ENCODE results near the gene PLA2R1.

PLA2R1 gene

DNA sequence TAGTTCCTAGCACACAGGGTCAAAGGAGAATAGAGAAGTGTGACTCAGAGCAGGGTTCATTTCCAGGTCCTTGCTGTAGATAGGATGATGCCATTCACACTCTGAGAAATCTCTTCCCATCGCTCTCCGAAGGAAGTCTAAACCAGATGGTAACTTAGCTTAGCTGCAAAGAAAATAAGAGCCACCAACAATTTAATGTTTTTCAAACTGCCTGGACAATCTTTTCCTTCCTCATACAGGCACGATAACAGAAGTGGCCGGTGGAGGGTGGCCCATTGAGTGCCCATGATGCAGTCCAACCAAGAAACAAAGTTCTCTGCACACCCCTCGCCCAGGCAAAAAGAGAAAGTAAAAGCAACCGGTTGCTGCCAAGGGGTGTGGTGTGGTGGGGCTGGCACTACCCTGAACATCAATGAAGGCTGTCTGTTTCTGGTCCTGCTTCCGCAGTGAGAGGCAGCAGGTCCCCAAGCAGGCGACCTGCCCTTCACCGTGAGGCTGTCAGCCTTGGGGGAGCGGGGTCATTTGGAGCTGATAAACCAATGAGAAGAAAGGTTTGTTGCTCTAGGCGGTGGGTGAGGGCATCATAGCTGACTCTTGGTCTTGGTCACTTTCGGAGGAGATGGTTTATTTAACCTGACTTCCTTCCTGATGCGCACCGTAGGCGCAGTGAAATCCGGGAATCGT, 158.8 kb downstream of the PLA2R1 start:
- peaks cover 35% of the 10 kb centered on the region for H3K27me3 ChIP-seq (ENCODE audit: control insufficient read depth, insufficient read depth, low read length, poor library complexity, severe bottlenecking)
- H3K4me3 ChIP-seq (ENCODE audit: insufficient read depth, low read depth, low read length): no peak overlapping the region
- H3K9me3 ChIP-seq (ENCODE audit: control insufficient read depth, low read length): no peaks in the 10 kb centered on the region
- H3K27ac ChIP-seq (ENCODE audit: insufficient read depth, low read depth, low read length, poor library complexity, severe bottlenecking): no peak overlapping the region
- no peaks in the 10 kb centered on the region for H3K4me1 ChIP-seq (ENCODE audit: control insufficient read depth, insufficient read depth, low read length)
- 95 to 96% methylated on average over 17 of the region's 17 CpGs for WGBS, 2 experiments
- H3K36me3 ChIP-seq (ENCODE audit: control insufficient read depth, insufficient read depth, low read length): no peaks in the 10 kb centered on the region

DNA sequence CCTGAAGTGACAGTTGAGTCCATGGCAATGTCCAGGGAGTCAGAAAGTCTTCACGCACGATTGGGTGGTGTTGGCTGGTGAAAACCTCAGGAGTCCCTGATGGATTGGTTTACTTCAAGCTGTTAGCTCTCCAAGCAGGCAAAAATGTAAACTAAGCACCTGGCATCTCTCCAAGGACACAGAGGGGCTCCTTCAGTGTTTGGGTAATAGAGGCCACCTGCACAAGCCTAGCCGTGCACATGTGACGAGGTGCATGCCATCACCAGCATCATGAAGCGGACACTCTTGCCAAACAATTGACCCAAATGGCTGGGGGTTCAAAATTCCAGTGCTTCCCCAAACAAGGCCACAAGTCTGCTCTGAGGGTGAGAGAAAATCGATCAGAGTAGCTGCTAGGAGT, 159.7 kb downstream of the PLA2R1 start:
- 91 to 94% methylated on average over 6 of the region's 6 CpGs for WGBS, 2 experiments
- H3K27me3 ChIP-seq (ENCODE audit: control insufficient read depth, insufficient read depth, low read length, poor library complexity, severe bottlenecking): peaks cover 35% of the 10 kb centered on the region

GRCh38 chr2:159900343-159900742, 162.1 kb downstream of the PLA2R1 start:
- no peak overlapping the region for H3K27ac ChIP-seq (ENCODE audit: insufficient read depth, low read depth, low read length, poor library complexity, severe bottlenecking)
- peaks cover 31% of the 10 kb centered on the region for H3K27me3 ChIP-seq (ENCODE audit: control insufficient read depth, insufficient read depth, low read length, poor library complexity, severe bottlenecking)
- no peaks in the 10 kb centered on the region for H3K4me1 ChIP-seq (ENCODE audit: control insufficient read depth, insufficient read depth, low read length)
- WGBS, 2 experiments: no CpG with 5 or more reads among the region's 1 CpG
- H3K4me3 ChIP-seq (ENCODE audit: insufficient read depth, low read depth, low read length): no peak overlapping the region
- H3K36me3 ChIP-seq (ENCODE audit: control insufficient read depth, insufficient read depth, low read length): no peaks in the 10 kb centered on the region
- H3K9me3 ChIP-seq (ENCODE audit: control insufficient read depth, low read length): no peaks in the 10 kb centered on the region

More for the DNA sequence above, 159.7 kb downstream of the PLA2R1 start:
- Histone ChIP-seq H3K9me3 (ENCODE audit: control insufficient read depth, low read length) (no peaks in the 10 kb centered on the region), H3K27ac (ENCODE audit: insufficient read depth, low read depth, low read length, poor library complexity, severe bottlenecking) (no peak overlapping the region), H3K4me3 (ENCODE audit: insufficient read depth, low read depth, low read length) (no peak overlapping the region), H3K36me3 (ENCODE audit: control insufficient read depth, insufficient read depth, low read length) (no peaks in the 10 kb centered on the region), H3K4me1 (ENCODE audit: control insufficient read depth, insufficient read depth, low read length) (no peaks in the 10 kb centered on the region)

GRCh38 chr2:159898441-159898840, 164.0 kb downstream of the PLA2R1 start:
- H3K27ac ChIP-seq (ENCODE audit: insufficient read depth, low read depth, low read length, poor library complexity, severe bottlenecking): no peak overlapping the region
- peaks cover 12% of the 10 kb centered on the region for H3K27me3 ChIP-seq (ENCODE audit: control insufficient read depth, insufficient read depth, low read length, poor library complexity, severe bottlenecking)
- no peaks in the 10 kb centered on the region for H3K4me1 ChIP-seq (ENCODE audit: control insufficient read depth, insufficient read depth, low read length)
- no peak overlapping the region for H3K4me3 ChIP-seq (ENCODE audit: insufficient read depth, low read depth, low read length)
- WGBS, 2 experiments: 94 to 96% methylated on average over 6 of the region's 6 CpGs
- H3K36me3 ChIP-seq (ENCODE audit: control insufficient read depth, insufficient read depth, low read length): no peaks in the 10 kb centered on the region
- H3K9me3 ChIP-seq (ENCODE audit: control insufficient read depth, low read length): no peaks in the 10 kb centered on the region

- no peak overlapping the region for H3K27ac ChIP-seq (ENCODE audit: insufficient read depth, low read depth, low read length, poor library complexity, severe bottlenecking)
- H3K4me1 ChIP-seq (ENCODE audit: control insufficient read depth, insufficient read depth, low read length): no peaks in the 10 kb centered on the region
- no peaks in the 10 kb centered on the region for H3K9me3 ChIP-seq (ENCODE audit: control insufficient read depth, low read length)
- WGBS, 2 experiments: 95 to 96% methylated on average over 5 of the region's 5 CpGs
- peaks cover 5% of the 10 kb centered on the region for H3K27me3 ChIP-seq (ENCODE audit: control insufficient read depth, insufficient read depth, low read length, poor library complexity, severe bottlenecking)
- H3K36me3 ChIP-seq (ENCODE audit: control insufficient read depth, insufficient read depth, low read length): no peaks in the 10 kb centered on the region
- no peak overlapping the region for H3K4me3 ChIP-seq (ENCODE audit: insufficient read depth, low read depth, low read length)
These were observed 164.7 kb downstream of the PLA2R1 start for GRCh38 chr2:159897720-159898119.

GRCh38 chr2:159897081-159897480, 165.3 kb downstream of the PLA2R1 start:
- Histone ChIP-seq H3K27me3 (ENCODE audit: control insufficient read depth, insufficient read depth, low read length, poor library complexity, severe bottlenecking) (peaks cover 3% of the 10 kb centered on the region), H3K4me3 (ENCODE audit: insufficient read depth, low read depth, low read length) (no peak overlapping the region), H3K9me3 (ENCODE audit: control insufficient read depth, low read length) (no peaks in the 10 kb centered on the region), H3K36me3 (ENCODE audit: control insufficient read depth, insufficient read depth, low read length) (no peaks in the 10 kb centered on the region), H3K27ac (ENCODE audit: insufficient read depth, low read depth, low read length, poor library complexity, severe bottlenecking) (no peak overlapping the region), H3K4me1 (ENCODE audit: control insufficient read depth, insufficient read depth, low read length) (no peaks in the 10 kb centered on the region)
- WGBS, 2 experiments: 95 to 100% methylated on average over 1 of the region's 1 CpG

- Histone ChIP-seq H3K27ac (ENCODE audit: insufficient read depth, low read depth, low read length, poor library complexity, severe bottlenecking) (no peak overlapping the region), H3K9me3 (ENCODE audit: control insufficient read depth, low read length) (no peaks in the 10 kb centered on the region), H3K4me1 (ENCODE audit: control insufficient read depth, insufficient read depth, low read length) (no peaks in the 10 kb centered on the region), H3K27me3 (ENCODE audit: control insufficient read depth, insufficient read depth, low read length, poor library complexity, severe bottlenecking) (peaks cover 3% of the 10 kb centered on the region), H3K36me3 (ENCODE audit: control insufficient read depth, insufficient read depth, low read length) (no peaks in the 10 kb centered on the region), H3K4me3 (ENCODE audit: insufficient read depth, low read depth, low read length) (no peak overlapping the region)
- WGBS, 2 experiments: 90 to 92% methylated on average over 3 of the region's 4 CpGs
These were observed 167.0 kb downstream of the PLA2R1 start for GRCh38 chr2:159895258-159896065.

DNA sequence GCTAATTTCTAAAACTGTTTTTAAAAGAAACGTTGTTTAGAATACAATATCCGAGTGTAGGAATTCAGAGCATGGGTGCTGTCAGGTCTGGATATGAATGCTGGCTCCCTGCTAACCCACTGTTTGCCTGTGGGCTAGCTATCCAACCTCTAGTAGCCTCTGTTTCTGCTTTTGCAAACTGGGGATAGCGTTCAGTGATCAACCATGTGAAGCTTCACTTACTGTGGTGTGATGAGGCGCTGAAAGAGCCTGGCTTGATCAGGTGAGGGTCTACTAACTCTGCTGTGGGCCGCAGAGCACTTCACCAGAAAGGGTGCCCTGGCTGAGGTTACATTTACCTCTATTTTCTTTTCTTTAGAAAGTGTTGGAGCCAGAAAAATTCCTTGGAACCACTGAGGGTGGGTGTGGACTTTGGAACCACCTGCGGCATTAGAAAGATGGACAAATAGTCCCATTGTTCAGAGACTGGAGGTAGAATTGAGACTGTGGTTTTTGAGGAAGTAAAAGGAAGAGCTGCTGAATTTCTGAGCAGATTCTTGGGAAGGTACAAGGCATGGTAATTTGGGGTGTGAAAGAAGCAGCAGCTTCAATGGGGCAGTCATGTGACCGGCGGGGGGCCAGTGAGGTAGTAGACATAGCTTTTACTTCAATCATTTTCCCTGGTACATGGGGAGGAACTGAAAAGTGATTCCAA, 168.1 kb downstream of the PLA2R1 start:
- H3K4me1 ChIP-seq (ENCODE audit: control insufficient read depth, insufficient read depth, low read length): no peaks in the 10 kb centered on the region
- H3K36me3 ChIP-seq (ENCODE audit: control insufficient read depth, insufficient read depth, low read length): no peaks in the 10 kb centered on the region
- no peak overlapping the region for H3K4me3 ChIP-seq (ENCODE audit: insufficient read depth, low read depth, low read length)
- 90 to 94% methylated on average over 8 of the region's 8 CpGs for WGBS, 2 experiments
- H3K27ac ChIP-seq (ENCODE audit: insufficient read depth, low read depth, low read length, poor library complexity, severe bottlenecking): no peak overlapping the region
- peaks cover under 1% of the 10 kb centered on the region for H3K27me3 ChIP-seq (ENCODE audit: control insufficient read depth, insufficient read depth, low read length, poor library complexity, severe bottlenecking)
- H3K9me3 ChIP-seq (ENCODE audit: control insufficient read depth, low read length): no peaks in the 10 kb centered on the region

DNA sequence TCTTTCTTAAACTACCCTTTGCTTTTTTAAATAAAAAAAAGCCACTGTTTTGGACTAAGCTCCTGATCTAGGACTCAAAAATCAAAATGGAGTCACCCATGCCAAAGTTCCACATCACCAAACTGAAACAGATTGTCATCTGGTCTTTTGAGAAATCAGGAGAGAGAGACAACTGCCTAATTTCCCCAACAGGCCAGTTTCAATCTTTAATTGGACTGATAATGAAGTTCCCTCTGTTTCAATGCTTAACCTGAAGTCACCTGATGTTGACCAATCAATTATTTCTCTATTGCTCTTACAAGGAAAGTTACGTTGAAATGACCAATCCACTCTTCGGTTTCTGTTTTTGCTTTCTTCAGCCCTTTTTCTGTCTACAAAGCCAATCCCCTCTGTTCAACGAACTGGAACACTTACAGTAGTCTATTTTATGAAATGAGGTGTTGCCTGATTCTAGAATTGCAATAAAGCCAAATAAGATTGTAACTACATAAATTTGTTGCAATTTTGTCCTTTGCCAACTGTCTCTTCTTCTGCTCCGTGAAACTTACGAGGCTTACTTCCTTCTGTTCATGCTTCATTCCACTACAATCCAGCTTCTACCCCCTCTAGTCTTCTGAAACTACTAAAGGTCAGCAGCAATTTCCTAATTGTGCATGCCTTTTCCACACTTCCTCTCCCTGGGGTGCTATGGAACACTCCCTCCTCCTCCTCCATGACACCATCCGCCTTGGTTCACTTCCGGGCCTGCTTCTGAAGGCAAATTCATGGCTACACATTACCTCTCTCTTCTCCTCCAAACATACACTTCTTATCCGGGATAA, 169.2 kb downstream of the PLA2R1 start:
- H3K9me3 ChIP-seq (ENCODE audit: control insufficient read depth, low read length): no peaks in the 10 kb centered on the region
- H3K27ac ChIP-seq (ENCODE audit: insufficient read depth, low read depth, low read length, poor library complexity, severe bottlenecking): no peak overlapping the region
- WGBS, 2 experiments: 94 to 97% methylated on average over 7 to 8 of the region's 8 CpGs
- H3K36me3 ChIP-seq (ENCODE audit: control insufficient read depth, insufficient read depth, low read length): no peaks in the 10 kb centered on the region
- H3K4me1 ChIP-seq (ENCODE audit: control insufficient read depth, insufficient read depth, low read length): no peaks in the 10 kb centered on the region
- H3K4me3 ChIP-seq (ENCODE audit: insufficient read depth, low read depth, low read length): no peak overlapping the region
- H3K27me3 ChIP-seq (ENCODE audit: control insufficient read depth, insufficient read depth, low read length, poor library complexity, severe bottlenecking): no peaks in the 10 kb centered on the region
